DOHH2 (cell line): ENCODE measurements around the gene SLC17A3.

Experiments used
- H3F3A ChIP-seq: fragments of 200-600 bp; sonication (generic), shearing (Covaris generic); 2 replicates; pipeline ENCODE4 v1.6.0; 2016; ENCODE audit warnings: antibody characterized with exemption, mild to moderate bottlenecking; ENCODE audit not compliant: control insufficient read depth, insufficient read depth
- H3K27ac ChIP-seq: fragments of 200-600 bp; sonication (generic); 2 replicates; pipeline ENCODE4 v1.5.1; 2014; ENCODE audit warnings: low read depth, mild to moderate bottlenecking, low read length, moderate library complexity
- H3K27me3 ChIP-seq: fragments of 200-600 bp; sonication (generic); 2 replicates; pipeline ENCODE4 v1.6.1; 2014; ENCODE audit warnings: mild to moderate bottlenecking, low read length, mixed read lengths; ENCODE audit not compliant: control insufficient read depth
- H3K36me3 ChIP-seq: fragments of 200-600 bp; sonication (generic); 2 replicates; pipeline ENCODE4 v1.6.1; 2014; ENCODE audit warnings: mild to moderate bottlenecking, low read length, moderate library complexity, mixed read lengths; ENCODE audit not compliant: control insufficient read depth
- H3K4me1 ChIP-seq: fragments of 200-600 bp; sonication (generic); 2 replicates; pipeline ENCODE4 v1.6.1; 2014; ENCODE audit warnings: mild to moderate bottlenecking, low read length, mixed read lengths; ENCODE audit not compliant: control insufficient read depth
- H3K4me2 ChIP-seq: fragments of 200-600 bp; sonication (generic); 2 replicates; pipeline ENCODE4 v1.6.0; 2014; ENCODE audit warnings: mild to moderate bottlenecking, low read length, moderate library complexity
- H3K4me3 ChIP-seq: fragments of 200-600 bp; sonication (generic); 2 replicates; pipeline ENCODE4 v1.5.1; 2014; ENCODE audit warnings: mild to moderate bottlenecking, low read length, mixed read lengths
- H3K79me2 ChIP-seq: fragments of 200-600 bp; sonication (generic); 2 replicates; pipeline ENCODE4 v1.6.1; 2014; ENCODE audit warnings: mild to moderate bottlenecking, low read length, mixed read lengths; ENCODE audit not compliant: control insufficient read depth
- H3K9me2 ChIP-seq: fragments of 200-600 bp; sonication (generic); replicated peaks from 2 replicates; pipeline ENCODE4 v1.6.1; 2014; ENCODE audit warnings: mild to moderate bottlenecking, low read length, mixed read lengths; ENCODE audit not compliant: control insufficient read depth
- H3K9me3 ChIP-seq: fragments of 200-600 bp; sonication (generic); 2 replicates; pipeline ENCODE4 v1.6.1; 2014; ENCODE audit warnings: antibody characterized with exemption, low read length, mixed read lengths; ENCODE audit not compliant: control insufficient read depth, insufficient read depth
- H4K20me1 ChIP-seq: fragments of 200-600 bp; sonication (generic); 2 replicates; pipeline ENCODE4 v1.6.0; 2014; ENCODE audit warnings: low read depth, mild to moderate bottlenecking, antibody characterized with exemption, low read length, moderate library complexity; ENCODE audit not compliant: control insufficient read depth, insufficient read depth
- CTCF ChIP-seq: fragments of 200-600 bp; sonication (generic); IDR thresholded peaks from one replicate; pipeline ENCODE4 v1.5.1; 2014; ENCODE audit warnings: antibody characterized with exemption, mild to moderate bottlenecking, low read depth, low read length; ENCODE audit not compliant: poor library complexity, severe bottlenecking
- EZH2phosphoT487 ChIP-seq: fragments of 200-600 bp; sonication (generic); IDR thresholded peaks from 2 replicates; pipeline ENCODE4 v1.6.1; 2017; ENCODE audit warnings: borderline replicate concordance, mild to moderate bottlenecking, antibody characterized with exemption, low read length, moderate library complexity, mixed read lengths

SLC17A3 gene

GRCh38 chr6:25801436-25801835, 72.6 kb downstream of the SLC17A3 start:
- Histone ChIP-seq H3K9me3 (no peaks in the 10 kb centered on the region), H3K4me1 (no peaks in the 10 kb centered on the region), H3F3A (no peaks in the 10 kb centered on the region), H3K9me2 (no peaks in the 10 kb centered on the region), H3K36me3 (no peaks in the 10 kb centered on the region), H4K20me1 (no peaks in the 10 kb centered on the region), H3K4me3 (no peak overlapping the region), H3K79me2 (no peaks in the 10 kb centered on the region), H3K27ac (no peak overlapping the region), H3K27me3 (peaks cover 3% of the 10 kb centered on the region), H3K4me2 (no peak overlapping the region)
- TF ChIP-seq EZH2phosphoT487 (no peak), CTCF (no peak)
